GM23248 (cell line): ENCODE measurements around the gene CHCHD3.

ENCODE experiments used
- EZH2 ChIP-seq: fragments of 200-600 bp; sonication (generic); IDR thresholded peaks from 2 replicates; pipeline ENCODE4 v1.6.1; 2018; ENCODE audit warnings: antibody characterized with exemption, mild to moderate bottlenecking; ENCODE audit not compliant: insufficient read depth, poor library complexity, severe bottlenecking
- EZH2phosphoT487 ChIP-seq: fragments of 200-600 bp; sonication (generic); IDR thresholded peaks from 2 replicates; pipeline ENCODE4 v1.6.1; 2018; ENCODE audit warnings: antibody characterized with exemption, moderate library complexity, mild to moderate bottlenecking, low read depth; ENCODE audit not compliant: insufficient read depth

DNA sequence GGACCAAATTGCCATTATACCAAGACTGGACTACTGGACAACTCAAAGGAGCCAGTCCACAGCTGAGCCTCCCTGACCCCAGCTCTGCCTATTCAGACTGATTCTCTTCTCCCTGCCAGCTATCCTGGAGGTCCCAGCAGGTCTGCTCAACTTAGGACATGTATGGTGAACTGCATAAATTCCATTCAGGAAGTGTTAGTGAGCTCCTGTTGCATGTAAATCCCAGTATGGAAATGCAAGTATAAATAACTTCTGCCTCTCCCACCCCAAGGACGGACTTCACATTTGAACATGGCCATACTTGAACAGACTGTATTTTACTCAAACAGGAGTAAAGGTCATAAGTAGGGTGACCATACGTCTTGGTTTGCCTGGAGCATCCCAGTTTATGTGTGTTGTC lies 128.4 kb downstream of the CHCHD3 start:
- TF ChIP-seq EZH2phosphoT487 = no peak
- TF ChIP-seq EZH2 = no peak
